K562 (cell line): Measurements from ENCODE around the gene BMS1. TPM values are rescaled to one million over a fixed set of nuclear protein-coding genes. Genes with fewer than 3 reads are reported as not detected.

Experiments
- ATAC-seq: fragments of 200-7000 bp; cut with Tn5 transposase; 3 replicates; pipeline ENCODE4 v1.9.1; 2020; ENCODE audit warnings: moderate library complexity
- BruUV-seq: library from RNA; stranded (reverse); fragments of 400-500 nt; replicated peaks from 2 replicates; lab custom pipeline; 2021; lab: Mats Ljungman, UMichigan
- CTCF ChIA-PET: fragments of 300-600 bp; formaldehyde crosslinking; extraction: SDS; loops from one replicate; lab custom pipeline; 2021; ENCODE audit warnings: low intra/inter-chr PET ratio; lab: Yijun Ruan, JAX
- POLR2A ChIA-PET: fragments of 300-600, 350-650 bp; sonication (Branson Sonifier 250); formaldehyde crosslinking; extraction: SDS; loops from one replicate; lab custom pipeline; 2021; ENCODE audit warnings: antibody characterized with exemption, inconsistent platforms; lab: Yijun Ruan, JAX
- DNase-seq, 4 experiments: peaks; one replicate each; pipeline versions ENCODE4 v3.0.0 to v3.0.0-alpha.2; 2011 to 2018; ENCODE audit warnings: low spot score in 3 of 4, mixed read lengths in 3 of 4; ENCODE audit errors: extremely low read depth in 1 of 4
- FAIRE-seq: peaks from 2 replicates; lab custom pipeline; 2011; peaks lifted over from hg19 to GRCh38; lab: Jason Lieb, UNC
- H2AFZ ChIP-seq: 2 replicates; pipeline ENCODE4 v1.6.0; 2011; ENCODE audit warnings: low read depth, low read length, control low read depth, inconsistent platforms
- H3K27ac ChIP-seq: fragments of 200-600 bp; 3 replicates; pipeline ENCODE4 v1.8.0; 2011; ENCODE audit warnings: low read depth, mild to moderate bottlenecking, control low read depth, inconsistent platforms, low read length, moderate library complexity, mixed read lengths; ENCODE audit errors: extremely low read depth
- H3K27me3 ChIP-seq, 2 experiments: fragments of 300-600 bp in 1 of 2; 2 replicates in 1 of 2; 3 replicates in 1 of 2; pipeline versions ENCODE4 v1.6.0 to v1.8.0; 2011; ENCODE audit warnings: inconsistent platforms in 2 of 2, low read length in 2 of 2, mild to moderate bottlenecking in 1 of 2, mixed read lengths in 1 of 2, moderate library complexity in 1 of 2; ENCODE audit not compliant: control insufficient read depth in 2 of 2, insufficient read depth in 2 of 2
- H3K36me3 ChIP-seq: fragments of 300-600 bp; 3 replicates; pipeline ENCODE4 v1.8.0; 2011; ENCODE audit warnings: mild to moderate bottlenecking, low read length, inconsistent platforms; ENCODE audit not compliant: control insufficient read depth, insufficient read depth
- H3K4me1 ChIP-seq, 2 experiments: fragments of 200-600 bp in 1 of 2; replicated peaks in 1 of 2; 2 replicates in 1 of 2; 3 replicates in 1 of 2; pipeline versions ENCODE4 v1.5.1 to v1.8.0; 2011; ENCODE audit warnings: inconsistent platforms in 2 of 2, low read length in 2 of 2, mild to moderate bottlenecking in 1 of 2, mixed read lengths in 1 of 2, moderate library complexity in 1 of 2; ENCODE audit not compliant: control insufficient read depth in 2 of 2, insufficient read depth in 2 of 2
- H3K4me2 ChIP-seq: 2 replicates; pipeline ENCODE4 v1.6.1; 2011; ENCODE audit warnings: low read length, control low read depth, inconsistent platforms, mixed read lengths; ENCODE audit not compliant: insufficient read depth
- H3K4me3 ChIP-seq: fragments of 200-600 bp; sonication (generic), shearing (Covaris generic); 2 replicates; pipeline ENCODE4 v1.5.1; 2016; ENCODE audit warnings: control low read depth, inconsistent platforms
- H3K79me2 ChIP-seq: fragments of 200-600 bp; 3 replicates; pipeline ENCODE4 v1.8.0; 2011; ENCODE audit warnings: low read length, inconsistent platforms; ENCODE audit not compliant: control insufficient read depth, insufficient read depth
- H3K9ac ChIP-seq, 2 experiments: 2 replicates each; pipeline versions ENCODE4 v1.6.0 to v1.6.1; 2011; ENCODE audit warnings: low read depth in 2 of 2, low read length in 2 of 2, control low read depth in 1 of 2, inconsistent platforms in 1 of 2, mild to moderate bottlenecking in 1 of 2, mixed read lengths in 1 of 2; ENCODE audit not compliant: insufficient read depth in 1 of 2
- H3K9me1 ChIP-seq: one replicate; pipeline ENCODE4 v1.6.0; 2011; ENCODE audit warnings: inconsistent platforms, mild to moderate bottlenecking, low read length, moderate library complexity; ENCODE audit not compliant: control insufficient read depth, insufficient read depth
- H3K9me3 ChIP-seq: replicated peaks from 2 replicates; pipeline ENCODE4 v1.5.1; 2011; ENCODE audit warnings: low read depth, low read length, inconsistent platforms; ENCODE audit not compliant: control insufficient read depth, insufficient read depth
- H4K20me1 ChIP-seq: replicated peaks from 2 replicates; pipeline ENCODE4 v1.6.1; 2011; ENCODE audit warnings: low read length, inconsistent platforms, mixed read lengths; ENCODE audit not compliant: control insufficient read depth, insufficient read depth
- ARID3A ChIP-seq: IDR thresholded peaks from 2 replicates; pipeline ENCODE4 v1.6.1; 2012; ENCODE audit warnings: low read depth, low read length, improper control_type of control experiment, borderline replicate concordance
- ASH1L ChIP-seq: fragments of 450-650 bp; IDR thresholded peaks from 2 replicates; pipeline ENCODE4 v1.6.1; 2018; ENCODE audit warnings: borderline replicate concordance, mild to moderate bottlenecking, low read depth; ENCODE audit not compliant: partially characterized antibody
- CTCF ChIP-seq, 3 experiments: IDR thresholded peaks in 2 of 3; conservative IDR thresholded peaks in 1 of 3; 2 replicates each; pipeline ENCODE4 v1.5.1; 2011 to 2012; ENCODE audit warnings: low read length in 3 of 3, mild to moderate bottlenecking in 3 of 3, control low read depth in 2 of 3, improper control_type of control experiment in 1 of 3, inconsistent platforms in 1 of 3, low read depth in 1 of 3, mixed read lengths in 1 of 3, moderate library complexity in 1 of 3; ENCODE audit not compliant: insufficient read depth in 2 of 3
- ZNF316 ChIP-seq: fragments of 450-650 bp; IDR thresholded peaks from 2 replicates; pipeline ENCODE4 v1.6.1; 2016
- WGBS: fragments of 100-300 bp; shearing (Covaris generic); methylation state at CpG from one replicate; pipeline ENCODE4 v1.1.6; 2016; ENCODE audit warnings: low coverage, mixed read lengths; ENCODE audit not compliant: insufficient coverage; ENCODE audit errors: missing lambda C conversion rate; 5-methylcytosine and 5-hydroxymethylcytosine counted together
- in situ Hi-C: fragments of 300-500 bp; cut with MboI; formaldehyde crosslinking; loops from 4 replicates; pipeline ENCODE4 v1.15.0; 2018; ENCODE audit warnings: inconsistent platforms, mixed read lengths
- intact Hi-C: fragments of 100-400 bp; cut with micrococcal nuclease; formaldehyde crosslinking; loops from 2 replicates; pipeline ENCODE4 v1.14.2; 2022
- polyA plus RNA-seq, 8 experiments: library from polyadenylated mRNA; depleted of rRNA in 4 of 8; stranded (reverse) in 5 of 8; unstranded in 3 of 8; fragments of >200 nt; fragmentation: Nextera tagmentation in 2 of 8; fragmentation: Illumina TruSeq in 1 of 8; extraction: Ambion mirVana in 2 of 8; extraction: Trizol in 1 of 8; gene quantifications; 2 replicates each; pipeline versions ENCODE4 v1.2.1 to v1.2.3, GENCODE V29; 2011 to 2014; ENCODE audit warnings: inconsistent platforms in 1 of 8, missing spikeins in 1 of 8
- total RNA-seq, 7 experiments: library from RNA; depleted of rRNA in 6 of 7; stranded (reverse); fragments of >200 nt in 6 of 7; fragmentation: Illumina TruSeq in 2 of 7; extraction: Trizol in 2 of 7; gene quantifications; 2 replicates each; pipeline versions ENCODE4 v1.2.1 to v1.2.3, GENCODE V29; 2011 to 2021; ENCODE audit warnings: low replicate concordance in 1 of 7

BMS1 gene
- total and polyA plus RNA-seq, 9 of the 15 experiments (the other 6 are each of a cell fraction or from before 2014, with no cell fraction given) = 11.1 to 46.9 (median 32.7) TPM

GRCh38 chr10:42744134-42744701 is 38.4 kb upstream of the BMS1 start:
- Histone ChIP-seq H3K79me2 (no peaks in the 10 kb centered on the region), H3K27ac (no peak overlapping the region), H4K20me1 (no peaks in the 10 kb centered on the region), H3K9me3 (peaks cover 5% of the 10 kb centered on the region), H2AFZ (no peak overlapping the region), H3K27me3 (peaks cover 0 to 3% of the 10 kb centered on the region in 2 experiments; a peak in 1 of 5 replicates), H3K4me2 (no peak overlapping the region)
- no TSS peak for BruUV-seq
- ChIA-PET POLR2A (interaction anchor here (1.0 kb wide), 1 partner anchor 10 kb away, joined by 3 read pairs; no protein-coding TSS in a partner anchor), CTCF (no interaction called here)
- FAIRE-seq = no peak
- peak; percentile 88 for ATAC-seq
- WGBS = 4% methylated on average over 3 of the region's 3 CpGs
- TF ChIP-seq ARID3A (no peak), CTCF (IDR thresholded peaks at IDR 0.05 in 2 of 3, conservative IDR thresholded peaks at IDR 0.05 in 1 of 3; ENCODE audit: insufficient read depth in 2 of 3, low read depth in 1 of 3, low read length in 3 of 3) (0 out of 6 replicates have a peak, but pooled peaks of 1 of the 3 experiments have one; percentile 23), ZNF316 (0 out of 2 replicates have a peak, but pooled peaks have one; percentile 2), ASH1L (no peak)
- TF ChIP-seq, all 486 proteins: peak for 2
- in situ Hi-C loops = no loop called here
- DNase-seq = peak in 1 of 4 experiments; percentile 22
- Histone ChIP-seq H3K9me1 (no peaks in the 10 kb centered on the region), H3K36me3 (no peaks in the 10 kb centered on the region), H3K9ac (no peak overlapping the region), H3K4me3 (no peak overlapping the region), H3K4me1 (no peaks in the 10 kb centered on the region; a peak in 1 of 5 replicates)
- intact Hi-C loops = no loop called here
